Epithelial cell of esophagus (primary cell): ENCODE results near the gene PBX3.

ENCODE experiments used
- DNase-seq: peaks from one replicate; pipeline ENCODE4 v3.0.0; 2010; ENCODE audit warnings: low read depth
- H3K4me3 ChIP-seq: 2 replicates; pipeline ENCODE4 v1.5.1; 2011; ENCODE audit warnings: mild to moderate bottlenecking, low read length, control low read depth
- CTCF ChIP-seq: IDR thresholded peaks from 2 replicates; pipeline ENCODE4 v1.5.1; 2011; ENCODE audit warnings: low read depth, mild to moderate bottlenecking, low read length, control low read depth, inconsistent platforms; ENCODE audit not compliant: insufficient read depth; ENCODE audit errors: missing control alignments

PBX3 gene

GRCh38 chr9:125878164-125878631, 131.0 kb downstream of the PBX3 start:
- no peak for TF ChIP-seq CTCF
- DNase-seq, result no peak
- no peak overlapping the region for H3K4me3 ChIP-seq

GRCh38 chr9:125881042-125881441, 133.9 kb downstream of the PBX3 start:
- no peak for DNase-seq
- no peak overlapping the region for H3K4me3 ChIP-seq
- TF ChIP-seq CTCF, result no peak

- no peak for TF ChIP-seq CTCF
- no peak overlapping the region for H3K4me3 ChIP-seq
- DNase-seq, result no peak
Measured at GRCh38 chr9:125883565-125884217, 136.5 kb downstream of the PBX3 start.

GRCh38 chr9:125884218-125884595, 137.0 kb downstream of the PBX3 start:
- no peak for DNase-seq
- no peak for TF ChIP-seq CTCF
- H3K4me3 ChIP-seq, result no peak overlapping the region

GRCh38 chr9:125885405-125886034, 138.3 kb downstream of the PBX3 start:
- TF ChIP-seq CTCF, result no peak

GRCh38 chr9:125886365-125886764, 139.2 kb downstream of the PBX3 start:
- TF ChIP-seq CTCF, result no peak
- H3K4me3 ChIP-seq, result no peak overlapping the region
- no peak for DNase-seq

More at GRCh38 chr9:125885405-125886034, 138.3 kb downstream of the PBX3 start:
- no peak overlapping the region for H3K4me3 ChIP-seq
- no peak for DNase-seq

- no peak for TF ChIP-seq CTCF
- no peak overlapping the region for H3K4me3 ChIP-seq
Measured at GRCh38 chr9:125887172-125887571, 140.0 kb downstream of the PBX3 start.

More at GRCh38 chr9:125887172-125887571, 140.0 kb downstream of the PBX3 start:
- peak; percentile 56 for DNase-seq
